VCaP (cell line): ENCODE data around the gene ASAP2.
A peak's percentile ranks its signal among the peaks of the same experiment; 100 is the strongest.

ENCODE experiments used
- H3K27ac ChIP-seq: fragments of 450-650 bp; 2 replicates; pipeline ENCODE4 v1.5.1; 2017
- CTCF ChIP-seq: fragments of 450-650 bp; conservative IDR thresholded peaks from 2 replicates; pipeline ENCODE4 v1.5.1; 2017; ENCODE audit warnings: mild to moderate bottlenecking, moderate library complexity

The ASAP2 gene

DNA sequence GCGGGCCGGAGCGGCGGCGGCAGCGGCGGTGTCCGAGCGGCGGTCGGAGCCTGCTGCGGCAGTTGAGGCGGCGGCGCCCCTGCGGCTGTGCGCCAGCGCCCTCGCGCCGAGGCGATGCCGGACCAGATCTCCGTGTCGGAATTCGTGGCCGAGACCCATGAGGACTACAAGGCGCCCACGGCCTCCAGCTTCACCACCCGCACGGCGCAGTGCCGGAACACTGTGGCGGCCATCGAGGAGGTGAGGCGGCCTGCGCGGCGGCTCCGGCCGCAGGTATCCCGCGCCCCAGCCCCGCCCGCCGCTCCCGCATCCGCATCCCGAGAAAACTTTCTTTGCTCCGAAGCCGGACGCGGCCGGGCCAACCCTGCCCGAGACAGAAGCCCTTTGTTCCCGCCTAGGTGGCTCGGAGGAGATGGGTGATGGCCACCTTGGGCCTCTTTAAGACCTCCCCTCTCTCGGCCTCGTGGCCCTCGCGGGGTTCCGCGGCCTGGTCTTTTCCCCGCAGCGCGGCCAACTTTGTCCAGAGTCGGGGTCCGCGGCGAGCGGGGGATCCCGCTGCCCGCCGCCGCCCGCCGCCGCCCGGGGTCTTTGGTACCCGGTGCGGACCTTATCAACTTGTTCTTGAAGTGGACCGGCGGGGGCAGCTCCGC, 504 bp downstream of the ASAP2 start:
- no peak for TF ChIP-seq CTCF
- H3K27ac ChIP-seq, result peak overlapping the region; percentile 94

- H3K27ac ChIP-seq, result peak overlapping the region; percentile 94
- TF ChIP-seq CTCF, result no peak
Measured at GRCh38 chr2:9207641-9208311, 1.2 kb downstream of the ASAP2 start.

DNA sequence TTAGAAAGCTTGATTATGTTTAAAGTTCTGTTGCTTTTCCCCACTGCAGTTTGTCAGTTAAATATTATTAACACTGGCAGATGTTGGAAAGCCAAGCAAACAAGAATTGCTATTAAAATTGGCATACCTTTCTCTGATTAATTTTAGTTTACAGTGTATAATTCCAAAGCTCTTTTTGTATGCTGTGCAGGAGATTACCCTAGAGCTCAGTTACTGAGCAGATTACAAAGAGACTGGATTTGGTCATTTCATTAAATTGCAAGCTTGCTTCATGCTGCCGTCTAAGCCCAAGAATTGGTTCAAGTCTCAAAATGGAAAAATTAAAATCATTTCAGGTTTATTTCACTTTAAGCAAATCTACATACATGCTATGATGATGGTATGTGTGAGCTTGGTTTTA, 2.3 kb downstream of the ASAP2 start:
- TF ChIP-seq CTCF, result no peak
- peak overlapping the region; percentile 94 for H3K27ac ChIP-seq

DNA sequence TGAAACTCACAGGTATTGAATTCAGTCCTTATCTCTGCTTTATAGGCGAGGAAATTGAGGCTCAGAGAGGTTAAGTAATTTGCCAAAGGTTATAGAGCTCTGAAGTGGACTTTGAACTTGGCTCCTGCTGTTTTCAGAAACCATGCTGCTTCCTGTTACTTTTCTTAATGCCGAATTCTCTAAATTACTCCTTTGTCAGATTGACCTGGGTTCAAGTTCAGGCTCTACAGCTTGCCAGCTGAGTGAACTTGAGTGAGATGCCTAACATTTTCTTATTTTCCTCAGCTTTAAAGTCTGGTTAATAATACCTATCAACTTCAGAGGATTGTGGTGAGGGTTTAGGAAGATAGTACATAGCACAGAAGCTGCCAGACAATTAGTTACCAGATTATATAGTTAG, 3.4 kb downstream of the ASAP2 start:
- H3K27ac ChIP-seq, result peak overlapping the region; percentile 94
- no peak for TF ChIP-seq CTCF

GRCh38 chr2:9211496-9211895, 4.9 kb downstream of the ASAP2 start:
- no peak for TF ChIP-seq CTCF
- H3K27ac ChIP-seq, result peak overlapping the region; percentile 94

GRCh38 chr2:9212010-9212635, 5.5 kb downstream of the ASAP2 start:
- no peak for TF ChIP-seq CTCF
- H3K27ac ChIP-seq, result peak overlapping the region; percentile 94

GRCh38 chr2:9212661-9213411, 6.2 kb downstream of the ASAP2 start:
- no peak for TF ChIP-seq CTCF
- H3K27ac ChIP-seq, result peak overlapping the region; percentile 94
